Naive thymus-derived CD4-positive, alpha-beta T cell (primary cell): ENCODE measurements around the gene NT5C2. TPM values are rescaled to one million over a fixed set of nuclear protein-coding genes. Genes with fewer than 3 reads are reported as not detected.

Experiments used
- ATAC-seq: fragments of 150-1000 bp; cut with Tn5 transposase; 2 replicates; pipeline ENCODE4 v1.10.0; 2021; ENCODE audit warnings: mild to moderate bottlenecking, moderate library complexity
- CTCF ChIA-PET: fragments of 350-600 bp; sonication (Branson Sonifier 250); formaldehyde crosslinking; loops from one replicate; lab custom pipeline; 2021; ENCODE audit warnings: antibody characterized with exemption; lab: Charles Lee
- POLR2A ChIA-PET: fragments of 350-600 bp; sonication (Branson Sonifier 250); formaldehyde crosslinking; loops from one replicate; lab custom pipeline; 2021; ENCODE audit warnings: antibody characterized with exemption, inconsistent platforms; lab: Charles Lee
- DNase-seq, 9 donors: peaks; one replicate each; pipeline versions ENCODE4 v3.0.0 to v3.0.0-alpha.2; 2020 to 2022; ENCODE audit warnings: mixed read lengths in 1 of 9
- H3K27ac ChIP-seq: one replicate; pipeline ENCODE4 v1.7.0; 2013; ENCODE audit warnings: mild to moderate bottlenecking, low read depth, low read length, moderate library complexity
- H3K27me3 ChIP-seq, 2 donors: one replicate each; pipeline ENCODE4 v1.7.0; 2013; ENCODE audit warnings: low read length in 2 of 2, mild to moderate bottlenecking in 2 of 2, moderate library complexity in 2 of 2; ENCODE audit not compliant: control insufficient read depth in 2 of 2, insufficient read depth in 2 of 2
- H3K36me3 ChIP-seq, 3 experiments: 1 replicate in 2 of 3; 2 replicates in 1 of 3; pipeline ENCODE4 v1.7.0; 2013; ENCODE audit warnings: low read length in 3 of 3, mild to moderate bottlenecking in 3 of 3, moderate library complexity in 1 of 3; ENCODE audit not compliant: insufficient read depth in 3 of 3, control insufficient read depth in 2 of 3
- H3K4me1 ChIP-seq, 2 donors: one replicate each; pipeline ENCODE4 v1.7.0; 2013; ENCODE audit warnings: low read length in 2 of 2, mild to moderate bottlenecking in 2 of 2, moderate library complexity in 1 of 2; ENCODE audit not compliant: control insufficient read depth in 2 of 2, insufficient read depth in 2 of 2
- H3K4me3 ChIP-seq: 2 replicates; pipeline ENCODE4 v1.7.0; 2013; ENCODE audit warnings: mild to moderate bottlenecking, low read length
- H3K9me3 ChIP-seq, 3 experiments: 1 replicate in 2 of 3; 2 replicates in 1 of 3; pipeline ENCODE4 v1.7.0; 2013; ENCODE audit warnings: low read length in 3 of 3; ENCODE audit not compliant: control insufficient read depth in 2 of 3
- H3K27ac Mint-ChIP-seq, 9 donors: one replicate each; pipeline ENCODE4 v1.8.0; 2020 to 2022; ENCODE audit warnings: mixed read lengths in 9 of 9, mild to moderate bottlenecking in 8 of 9, moderate library complexity in 5 of 9, inconsistent platforms in 2 of 9
- H3K27me3 Mint-ChIP-seq, 5 donors: one replicate each; pipeline ENCODE4 v1.8.0; 2021 to 2022; ENCODE audit warnings: mixed read lengths in 5 of 5, mild to moderate bottlenecking in 1 of 5
- H3K36me3 Mint-ChIP-seq, 5 donors: one replicate each; pipeline ENCODE4 v1.8.0; 2020 to 2022; ENCODE audit warnings: mixed read lengths in 5 of 5, mild to moderate bottlenecking in 3 of 5, inconsistent platforms in 1 of 5
- H3K4me1 Mint-ChIP-seq, 7 donors: one replicate each; pipeline ENCODE4 v1.8.0; 2020 to 2022; ENCODE audit warnings: mixed read lengths in 7 of 7, mild to moderate bottlenecking in 3 of 7, inconsistent platforms in 1 of 7
- H3K4me3 Mint-ChIP-seq, 10 donors: one replicate each; pipeline ENCODE4 v1.8.0; 2020 to 2022; ENCODE audit warnings: mild to moderate bottlenecking in 10 of 10, mixed read lengths in 10 of 10, moderate library complexity in 6 of 10, inconsistent platforms in 2 of 10
- H3K9me3 Mint-ChIP-seq, 11 donors: one replicate each; pipeline ENCODE4 v1.8.0; 2020 to 2022; ENCODE audit warnings: mixed read lengths in 11 of 11, mild to moderate bottlenecking in 4 of 11, inconsistent platforms in 1 of 11, moderate library complexity in 1 of 11
- intact Hi-C, 2 donors: fragments of 100-400 bp; cut with micrococcal nuclease; formaldehyde crosslinking; loops; one replicate each; pipeline ENCODE4 v1.15.1; 2023
- polyA plus RNA-seq, 2 donors: library from polyadenylated mRNA; unstranded; fragments of 300-500 nt; fragmentation: Illumina TruSeq; gene quantifications; one replicate each; pipeline ENCODE4 v1.2.3, GENCODE V29; 2021
- total RNA-seq, 6 experiments: library from RNA in 5 of 6; stranded (reverse) in 5 of 6; gene quantifications; 1 replicate in 5 of 6; 2 replicates in 1 of 6; pipeline ENCODE4 v1.2.3 and lab custom pipeline; 2021 to 2026

NT5C2 gene
- total and polyA plus RNA-seq, 7 experiments from 2014 or later: 48.7 to 87.8 (median 68.9) TPM

DNA sequence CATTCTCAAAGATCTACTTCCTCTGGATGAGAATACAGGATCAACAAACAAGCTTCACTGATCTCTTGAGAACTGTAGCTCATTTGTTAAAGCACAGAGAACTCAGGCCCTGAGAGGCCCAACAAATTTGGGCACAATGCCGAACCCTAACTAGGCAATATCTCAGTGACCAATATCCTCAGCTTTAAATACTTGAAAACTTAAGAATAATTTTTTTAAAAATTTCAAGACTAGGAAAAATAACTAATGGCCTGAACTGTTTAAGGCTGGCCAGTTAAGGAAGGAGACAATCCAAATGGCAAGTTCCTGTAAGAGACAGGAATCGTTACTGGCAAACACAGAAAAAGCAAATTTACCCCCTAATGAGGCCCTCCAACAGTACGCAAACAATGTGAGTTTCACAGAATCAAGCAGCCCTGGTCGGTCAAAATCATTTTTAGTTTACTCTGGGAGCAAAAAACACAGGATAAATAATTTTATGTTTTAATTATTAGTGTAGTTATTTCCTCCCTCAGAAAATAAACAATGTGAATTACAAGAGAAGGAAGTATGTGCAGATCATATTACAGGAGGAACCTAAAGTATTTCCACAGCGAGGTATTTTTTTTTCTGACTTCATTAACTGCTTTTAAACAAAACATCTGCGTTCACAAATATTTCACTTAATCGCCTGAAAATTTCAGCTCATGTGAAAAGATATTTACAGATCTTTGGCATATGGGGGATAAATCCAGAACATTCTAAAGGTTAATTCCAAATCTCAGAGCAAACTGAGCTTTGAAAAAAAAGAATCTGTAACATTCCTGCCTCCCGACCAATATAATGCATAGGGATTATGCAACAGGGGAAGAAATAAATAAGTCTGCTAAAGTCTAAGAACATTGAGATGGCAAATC is 39.5 kb downstream of the NT5C2 start:
- H3K27me3 ChIP-seq: no peaks in the 10 kb centered on the region
- DNase-seq: no peak
- ChIA-PET CTCF (no interaction called here), POLR2A (no interaction called here)
- no peak for ATAC-seq
- Mint-ChIP-seq H3K4me3 (no peak overlapping the region), H3K27me3 (no peaks in the 10 kb centered on the region), H3K27ac (no peak overlapping the region), H3K9me3 (no peaks in the 10 kb centered on the region), H3K4me1 (peaks cover 0 to 22% (median 5%) of the 10 kb centered on the region in 7 donors), H3K36me3 (peaks cover 0 to 58% (median 28%) of the 10 kb centered on the region in 5 donors)
- no peak overlapping the region for H3K27ac ChIP-seq
- peaks cover 0 to 10% (median 0%) of the 10 kb centered on the region in 3 experiments for H3K36me3 ChIP-seq
- H3K4me3 ChIP-seq: no peak overlapping the region
- intact Hi-C loops: no loop called here
- H3K4me1 ChIP-seq: no peaks in the 10 kb centered on the region
- H3K9me3 ChIP-seq: no peaks in the 10 kb centered on the region

DNA sequence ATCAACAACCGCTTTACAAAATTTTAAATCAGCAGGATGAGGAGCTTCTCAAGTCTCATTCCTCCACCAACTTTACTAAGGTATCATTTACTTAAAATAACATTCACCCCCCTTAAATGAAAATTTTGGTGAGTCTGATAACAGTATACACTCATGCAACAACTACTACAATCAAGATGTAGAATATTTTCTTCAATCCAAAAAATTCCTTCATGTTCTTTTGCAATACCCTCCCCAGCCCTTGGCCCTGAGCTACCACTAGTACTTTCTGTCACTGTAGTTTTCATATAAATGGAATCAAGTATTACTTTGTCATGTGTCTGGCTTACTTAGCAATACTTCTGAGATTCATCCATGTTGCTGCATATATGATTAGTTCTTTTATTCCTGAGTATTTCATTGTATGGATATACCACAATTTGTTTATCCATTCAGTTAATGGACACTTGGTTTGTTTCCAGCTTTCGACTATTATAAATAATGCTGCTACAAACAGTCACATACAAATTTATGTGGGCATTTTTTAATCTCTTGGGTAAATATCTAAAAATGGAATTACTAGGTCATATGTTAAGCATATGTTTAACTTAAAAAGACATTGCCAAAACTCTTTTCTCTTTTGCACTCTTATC is 43.0 kb downstream of the NT5C2 start:
- ChIA-PET CTCF (interaction anchor here (0.8 kb wide), 1 partner anchor 18 kb away, joined by 7 read pairs; no protein-coding TSS in a partner anchor), POLR2A (no interaction called here)
- Histone ChIP-seq H3K4me3 (no peak overlapping the region), H3K27ac (no peak overlapping the region), H3K9me3 (no peaks in the 10 kb centered on the region), H3K4me1 (no peaks in the 10 kb centered on the region), H3K27me3 (no peaks in the 10 kb centered on the region), H3K36me3 (peaks cover 0 to 5% (median 0%) of the 10 kb centered on the region in 3 experiments)
- no peak for DNase-seq
- Mint-ChIP-seq H3K9me3 (no peaks in the 10 kb centered on the region), H3K27me3 (no peaks in the 10 kb centered on the region), H3K27ac (peak overlapping the region in 1 of 9 donors; percentile 48), H3K4me3 (no peak overlapping the region), H3K36me3 (peaks cover 0 to 45% (median 8%) of the 10 kb centered on the region in 5 donors), H3K4me1 (peaks cover 0 to 16% (median 7%) of the 10 kb centered on the region in 7 donors)
- no peak for ATAC-seq
- intact Hi-C loops: no loop called here

DNA sequence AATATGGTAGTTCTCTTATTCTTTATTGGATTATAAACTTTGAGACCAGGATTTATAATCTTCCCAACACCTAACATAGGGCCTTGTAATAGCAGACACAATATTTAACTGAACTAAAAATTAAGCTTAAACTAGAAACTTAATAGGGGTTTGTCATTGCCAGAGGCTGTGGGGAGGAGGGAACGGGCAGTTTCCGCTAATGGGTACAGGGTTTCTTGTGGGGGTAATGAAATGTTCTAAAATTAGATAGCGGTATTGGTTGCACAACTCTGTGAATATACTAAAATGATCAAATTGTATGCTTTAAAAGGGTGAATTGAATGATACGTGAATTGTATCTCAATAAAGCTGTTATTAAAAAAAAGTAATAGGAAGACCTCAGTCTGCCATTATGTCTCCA is 45.4 kb downstream of the NT5C2 start:
- Histone ChIP-seq H3K36me3 (peaks cover 0 to 5% (median 0%) of the 10 kb centered on the region in 3 experiments), H3K27ac (no peak overlapping the region), H3K4me3 (no peak overlapping the region), H3K4me1 (no peaks in the 10 kb centered on the region), H3K27me3 (no peaks in the 10 kb centered on the region), H3K9me3 (no peaks in the 10 kb centered on the region)
- peaks cover 0 to 37% (median 10%) of the 10 kb centered on the region in 5 donors for H3K36me3 Mint-ChIP-seq
- CTCF ChIA-PET: no interaction called here
- DNase-seq (no peak), ATAC-seq (no peak)
- peaks cover 4 to 10% (median 7%) of the 10 kb centered on the region in 7 donors for H3K4me1 Mint-ChIP-seq
- no peaks in the 10 kb centered on the region for H3K27me3 Mint-ChIP-seq
- intact Hi-C loops: no loop called here
- H3K27ac Mint-ChIP-seq: no peak overlapping the region
- POLR2A ChIA-PET: no interaction called here
- no peak overlapping the region for H3K4me3 Mint-ChIP-seq
- H3K9me3 Mint-ChIP-seq: no peaks in the 10 kb centered on the region

DNA sequence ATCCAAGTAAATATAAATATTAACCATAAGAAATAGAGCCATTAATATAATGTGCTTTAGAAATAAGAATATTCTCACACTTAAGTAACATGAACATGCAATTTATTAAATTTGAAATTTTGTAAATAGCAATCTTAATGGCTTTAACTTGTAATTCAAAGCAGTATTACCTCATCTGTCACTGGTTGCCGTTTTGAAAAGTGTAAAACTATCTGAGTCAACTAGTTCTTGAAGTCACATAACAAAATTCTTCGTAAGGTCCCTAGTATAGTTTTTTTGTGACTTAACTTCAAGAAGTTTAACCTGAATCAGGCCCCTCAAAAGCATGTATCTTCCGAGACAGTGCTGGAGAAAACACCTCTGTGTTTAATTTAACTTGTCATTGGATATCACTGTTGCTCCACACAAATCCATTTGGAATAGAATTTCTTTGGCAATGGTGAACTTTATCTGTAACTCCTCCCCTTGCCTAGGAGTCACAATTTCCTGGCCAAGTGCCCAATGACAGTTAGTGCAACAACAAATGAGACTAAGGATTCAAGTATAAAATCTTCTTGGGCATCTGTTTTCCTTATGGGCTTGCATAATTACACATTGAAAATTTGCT is 47.1 kb downstream of the NT5C2 start:
- Histone ChIP-seq H3K27ac (no peak overlapping the region), H3K4me1 (no peaks in the 10 kb centered on the region), H3K9me3 (no peaks in the 10 kb centered on the region), H3K27me3 (no peaks in the 10 kb centered on the region), H3K4me3 (no peak overlapping the region), H3K36me3 (peaks cover 0 to 16% (median 0%) of the 10 kb centered on the region in 3 experiments)
- POLR2A ChIA-PET: no interaction called here
- Mint-ChIP-seq H3K9me3 (no peaks in the 10 kb centered on the region), H3K27ac (no peak overlapping the region), H3K36me3 (peaks cover 0 to 35% (median 18%) of the 10 kb centered on the region in 5 donors), H3K4me3 (no peak overlapping the region), H3K4me1 (peaks cover 4 to 10% (median 7%) of the 10 kb centered on the region in 7 donors), H3K27me3 (no peaks in the 10 kb centered on the region)
- DNase-seq (no peak), ATAC-seq (no peak)
- CTCF ChIA-PET: no interaction called here
- intact Hi-C loops: no loop called here

DNA sequence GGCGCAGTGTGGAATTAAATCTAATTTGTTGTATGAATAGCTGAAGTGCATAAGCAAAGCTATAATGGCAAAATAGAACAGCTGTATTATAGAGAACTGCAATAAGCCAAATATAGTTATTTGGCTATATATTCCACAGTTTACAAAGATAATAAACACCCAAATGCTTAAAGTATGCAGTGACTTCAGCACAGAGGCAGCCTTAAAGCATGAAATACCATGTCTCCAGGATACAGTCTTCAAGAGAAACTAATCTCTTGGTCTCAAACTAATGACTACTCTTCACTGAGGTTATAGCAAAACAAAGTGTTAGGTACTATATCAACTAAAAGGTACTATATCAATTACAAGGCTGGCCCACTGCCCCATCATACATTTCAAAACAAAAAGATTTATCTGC is 48.0 kb downstream of the NT5C2 start:
- CTCF ChIA-PET: no interaction called here
- Mint-ChIP-seq H3K36me3 (peaks cover 5 to 32% (median 19%) of the 10 kb centered on the region in 5 donors), H3K9me3 (no peaks in the 10 kb centered on the region), H3K27me3 (no peaks in the 10 kb centered on the region), H3K27ac (no peak overlapping the region), H3K4me1 (peaks cover 4 to 9% (median 7%) of the 10 kb centered on the region in 7 donors), H3K4me3 (no peak overlapping the region)
- Histone ChIP-seq H3K36me3 (peaks cover 0 to 25% (median 0%) of the 10 kb centered on the region in 3 experiments), H3K4me3 (no peak overlapping the region), H3K9me3 (no peaks in the 10 kb centered on the region), H3K4me1 (no peaks in the 10 kb centered on the region), H3K27ac (no peak overlapping the region), H3K27me3 (no peaks in the 10 kb centered on the region)
- ATAC-seq (no peak), DNase-seq (no peak)
- intact Hi-C loops: no loop called here
- POLR2A ChIA-PET: no interaction called here

DNA sequence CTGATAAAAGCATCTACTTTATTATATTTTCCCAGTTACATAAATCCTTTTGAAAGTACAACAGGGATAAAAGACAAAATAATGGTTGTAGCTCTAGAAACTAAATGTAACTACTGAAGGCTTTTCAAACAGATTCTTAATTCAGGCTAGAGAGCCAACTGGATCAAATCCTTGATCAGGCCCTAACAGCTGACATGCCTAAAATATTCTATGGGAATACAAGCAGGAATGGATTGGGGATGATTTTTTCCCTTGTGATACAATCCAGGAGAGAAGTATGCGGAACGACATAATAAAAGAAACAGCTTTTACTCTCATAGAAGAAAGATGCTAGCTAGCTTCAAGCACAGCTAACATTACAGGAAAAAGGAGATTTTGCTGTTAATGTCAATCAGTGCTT is 49.0 kb downstream of the NT5C2 start:
- POLR2A ChIA-PET: no interaction called here
- ATAC-seq: no peak
- Mint-ChIP-seq H3K27me3 (no peaks in the 10 kb centered on the region), H3K9me3 (no peaks in the 10 kb centered on the region), H3K27ac (no peak overlapping the region), H3K4me1 (peaks cover 4 to 13% (median 7%) of the 10 kb centered on the region in 7 donors), H3K36me3 (peaks cover 5 to 33% (median 20%) of the 10 kb centered on the region in 5 donors), H3K4me3 (no peak overlapping the region)
- Histone ChIP-seq H3K27ac (no peak overlapping the region), H3K4me1 (no peaks in the 10 kb centered on the region), H3K36me3 (peaks cover 0 to 24% (median 0%) of the 10 kb centered on the region in 3 experiments), H3K9me3 (no peaks in the 10 kb centered on the region), H3K4me3 (no peak overlapping the region), H3K27me3 (no peaks in the 10 kb centered on the region)
- CTCF ChIA-PET: no interaction called here
- intact Hi-C loops: no loop called here
- no peak for DNase-seq
